HepG2 (cell line): Measurements from ENCODE around the gene TADA1. TPM values are rescaled to one million over a fixed set of nuclear protein-coding genes. Genes with fewer than 3 reads are reported as not detected.

Source experiments
- ATAC-seq: fragments of 200-7000 bp; cut with Tn5 transposase; 3 replicates; pipeline ENCODE4 v1.9.1; 2020; ENCODE audit warnings: mild to moderate bottlenecking, moderate library complexity
- BruUV-seq: library from RNA; stranded (reverse); fragments of 400-500 nt; replicated peaks from 2 replicates; lab custom pipeline; 2021; lab: Mats Ljungman, UMichigan
- CTCF ChIA-PET: fragments of 300-600 bp; formaldehyde crosslinking; extraction: SDS; loops from one replicate; lab custom pipeline; 2021; ENCODE audit warnings: low total read pairs, inconsistent platforms, low intra/inter-chr PET ratio; lab: Yijun Ruan, JAX
- POLR2A ChIA-PET: fragments of 350-600 bp; sonication (Branson Sonifier 250); formaldehyde crosslinking; loops from one replicate; lab custom pipeline; 2020; ENCODE audit warnings: antibody characterized with exemption, inconsistent platforms; lab: Yijun Ruan, JAX
- DNase-seq: peaks from one replicate; pipeline ENCODE4 v3.0.0-alpha.2; 2015; ENCODE audit warnings: low spot score
- FAIRE-seq: peaks from 3 replicates; lab custom pipeline; 2011; peaks lifted over from hg19 to GRCh38; lab: Jason Lieb, UNC
- H2AFZ ChIP-seq: one replicate; pipeline ENCODE4 v1.6.1; 2011; ENCODE audit warnings: low read length, inconsistent platforms
- H3K27ac ChIP-seq: fragments of 300-600 bp; 3 replicates; pipeline ENCODE4 v1.8.0; 2011; ENCODE audit warnings: mixed run types, mild to moderate bottlenecking, mixed read lengths, low read length, inconsistent platforms; ENCODE audit not compliant: insufficient read depth; ENCODE audit errors: extremely low read length
- H3K27me3 ChIP-seq, 2 experiments: fragments of 200-600 bp in 1 of 2; 2 replicates in 1 of 2; 3 replicates in 1 of 2; pipeline versions ENCODE4 v1.6.0 to v1.8.0; 2011; ENCODE audit warnings: low read length in 2 of 2, mild to moderate bottlenecking in 2 of 2, moderate library complexity in 2 of 2, inconsistent platforms in 1 of 2; ENCODE audit not compliant: insufficient read depth in 2 of 2, control insufficient read depth in 1 of 2
- H3K36me3 ChIP-seq, 2 experiments: fragments of 200-600 bp in 1 of 2; replicated peaks in 1 of 2; 2 replicates in 1 of 2; 3 replicates in 1 of 2; pipeline versions ENCODE4 v1.5.1 to v1.8.0; 2011; ENCODE audit warnings: low read length in 2 of 2, inconsistent platforms in 1 of 2; ENCODE audit not compliant: insufficient read depth in 2 of 2, control insufficient read depth in 1 of 2
- H3K4me1 ChIP-seq: 2 replicates; pipeline ENCODE4 v1.5.1; 2012; ENCODE audit warnings: low read length, inconsistent platforms; ENCODE audit not compliant: insufficient read depth
- H3K4me2 ChIP-seq: 2 replicates; pipeline ENCODE4 v1.6.0; 2011; ENCODE audit warnings: low read depth, low read length, inconsistent platforms
- H3K4me3 ChIP-seq, 3 experiments: fragments of 200-600 bp in 1 of 3; sonication (generic), shearing (Covaris generic) in 1 of 3; replicated peaks in 1 of 3; 2 replicates each; pipeline ENCODE4 v1.5.1; 2011 to 2016; ENCODE audit warnings: low read length in 3 of 3, inconsistent platforms in 2 of 3, low read depth in 2 of 3, mild to moderate bottlenecking in 2 of 3, control low read depth in 1 of 3, mixed read lengths in 1 of 3; ENCODE audit not compliant: insufficient read depth in 1 of 3
- H3K79me2 ChIP-seq: one replicate; pipeline ENCODE4 v1.6.1; 2011; ENCODE audit warnings: low read length, inconsistent platforms; ENCODE audit not compliant: insufficient read depth
- H3K9ac ChIP-seq: 2 replicates; pipeline ENCODE4 v1.6.0; 2011; ENCODE audit warnings: mild to moderate bottlenecking, low read depth, low read length, inconsistent platforms; ENCODE audit not compliant: insufficient read depth
- H3K9me3 ChIP-seq: 2 replicates; pipeline ENCODE4 v1.5.1; 2012; ENCODE audit warnings: mild to moderate bottlenecking, low read length
- H4K20me1 ChIP-seq: 2 replicates; pipeline ENCODE4 v1.6.0; 2011; ENCODE audit warnings: inconsistent platforms, mild to moderate bottlenecking, low read length, moderate library complexity; ENCODE audit not compliant: insufficient read depth
- DR1 ChIP-seq: sonication (generic); formaldehyde crosslinking; IDR thresholded peaks from 2 replicates; pipeline ENCODE4 v1.8.0; 2021; ENCODE audit warnings: mild to moderate bottlenecking, missing genetic modification reagents, inconsistent platforms
- FIP1L1 ChIP-seq: fragments of 200-400 bp; formaldehyde crosslinking; IDR thresholded peaks from 2 replicates; pipeline ENCODE4 v1.6.1; 2018; ENCODE audit warnings: low read depth, mild to moderate bottlenecking, low read length, moderate library complexity, borderline replicate concordance; ENCODE audit not compliant: insufficient read depth
- JUNB ChIP-seq: sonication (generic); formaldehyde crosslinking; IDR thresholded peaks from 2 replicates; pipeline ENCODE4 v1.8.0; 2022; ENCODE audit warnings: missing genetic modification reagents, mild to moderate bottlenecking, borderline replicate concordance
- MXI1 ChIP-seq: IDR thresholded peaks from 3 replicates; pipeline ENCODE4 v1.6.1; 2012; ENCODE audit warnings: low read depth, low read length, inconsistent platforms, borderline replicate concordance
- PAWR ChIP-seq: sonication (generic); formaldehyde crosslinking; IDR thresholded peaks from 2 replicates; pipeline ENCODE4 v1.4.0; 2020; ENCODE audit warnings: missing genetic modification reagents, mild to moderate bottlenecking, borderline replicate concordance
- SIX4 ChIP-seq: sonication (generic); formaldehyde crosslinking; IDR thresholded peaks from 2 replicates; pipeline ENCODE4 v1.4.0; 2020; ENCODE audit warnings: missing genetic modification reagents
- U2AF2 ChIP-seq: fragments of 200-400 bp; formaldehyde crosslinking; IDR thresholded peaks from 2 replicates; pipeline ENCODE4 v1.6.1; 2017; ENCODE audit warnings: low read depth, mild to moderate bottlenecking, low read length
- ZNF235 ChIP-seq: sonication (generic); formaldehyde crosslinking; IDR thresholded peaks from 2 replicates; pipeline ENCODE4 v1.8.1; 2023; ENCODE audit warnings: mild to moderate bottlenecking, missing genetic modification reagents, borderline replicate concordance
- WGBS: methylation state at CpG from one replicate; pipeline ENCODE4 v1.1.6; 2017; ENCODE audit warnings: low lambda C conversion rate; 5-methylcytosine and 5-hydroxymethylcytosine counted together
- in situ Hi-C: cut with HindIII; loops from 2 replicates; pipeline ENCODE4 v1.10.0; 2017; ENCODE audit warnings: low pct_unique_long_range_greater_than_20kb; ENCODE audit not compliant: extremely low pct_ligation_motif_present
- intact Hi-C: fragments of 100-400 bp; cut with micrococcal nuclease; formaldehyde crosslinking; loops from one replicate; pipeline ENCODE4 v1.10.0; 2022; ENCODE audit not compliant: unreplicated experiment
- polyA plus RNA-seq, 8 experiments: library from polyadenylated mRNA; depleted of rRNA in 3 of 8; stranded (reverse) in 7 of 8; unstranded in 1 of 8; fragments of >200 nt; fragmentation: Illumina TruSeq in 4 of 8; extraction: Trizol in 4 of 8; gene quantifications; 2 replicates each; pipeline versions ENCODE4 v1.2.1 to v1.2.3, GENCODE V29; 2011 to 2016; ENCODE audit warnings: low read depth in 4 of 8, missing spikeins in 1 of 8, mixed read lengths in 1 of 8; ENCODE audit not compliant: insufficient read depth in 1 of 8
- total RNA-seq, 5 experiments: library from RNA; depleted of rRNA; stranded (reverse); fragments of >200 nt; fragmentation: Illumina TruSeq; extraction: Trizol; gene quantifications; 2 replicates each; pipeline ENCODE4 v1.2.3, GENCODE V29; 2016; ENCODE audit warnings: low read depth in 1 of 5
- TF ChIP-seq, protein P1 (sequence below): sonication (generic); formaldehyde crosslinking; IDR thresholded peaks from 2 replicates; pipeline ENCODE4 v1.5.0; 2020; ENCODE audit warnings: missing genetic modification reagents
- TF ChIP-seq, protein P2 (sequence below): sonication (generic); formaldehyde crosslinking; IDR thresholded peaks from 2 replicates; pipeline ENCODE4 v1.8.1; 2023; ENCODE audit warnings: mild to moderate bottlenecking, missing genetic modification reagents
- TF ChIP-seq, protein P3 (sequence below): sonication (generic); formaldehyde crosslinking; IDR thresholded peaks from 2 replicates; pipeline ENCODE4 v1.5.0; 2020; ENCODE audit warnings: mild to moderate bottlenecking, missing genetic modification reagents
- TF ChIP-seq, protein P4 (sequence below): sonication (generic); formaldehyde crosslinking; IDR thresholded peaks from 2 replicates; pipeline ENCODE4 v1.4.0; 2020; ENCODE audit warnings: mild to moderate bottlenecking, missing genetic modification reagents, borderline replicate concordance
- TF ChIP-seq, protein P5 (sequence below): sonication (generic); formaldehyde crosslinking; IDR thresholded peaks from 2 replicates; pipeline ENCODE4 v1.4.0; 2020; ENCODE audit warnings: mild to moderate bottlenecking, low read depth, missing genetic modification reagents

The TADA1 gene
- total and polyA plus RNA-seq, 2 of the 13 experiments (the other 11 are each of a cell fraction or from before 2014, with no cell fraction given): 28.3 to 29.1 TPM

DNA sequence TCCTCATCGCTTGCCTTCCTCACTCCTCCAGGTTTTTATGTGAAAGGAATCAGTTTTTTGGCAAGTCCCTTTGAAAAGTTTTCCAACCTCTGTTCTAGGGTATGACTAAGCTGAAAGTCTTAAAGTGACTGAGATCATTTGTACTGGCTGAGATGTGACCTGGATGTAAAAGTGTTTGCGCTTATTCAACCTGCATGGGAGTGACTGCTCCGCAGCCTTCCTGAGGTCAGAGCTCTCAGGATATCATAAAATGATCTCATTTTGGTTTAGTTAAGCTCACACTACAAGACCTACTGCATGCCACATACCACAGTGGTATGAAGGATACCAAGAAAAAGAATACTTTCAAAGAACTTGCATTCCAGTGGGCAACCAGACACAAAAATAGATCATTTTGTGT, 29.8 kb upstream of the TADA1 start:
- H3K27ac ChIP-seq: no peak overlapping the region
- no peak overlapping the region for H2AFZ ChIP-seq
- H3K9me3 ChIP-seq: no peaks in the 10 kb centered on the region
- no TSS peak for BruUV-seq
- ChIA-PET CTCF (no interaction called here), POLR2A (no interaction called here)
- peaks cover 0 to 4% of the 10 kb centered on the region in 2 experiments; a peak in 1 of 5 replicates for H3K27me3 ChIP-seq
- H3K4me2 ChIP-seq: no peak overlapping the region
- no peaks in the 10 kb centered on the region for H3K36me3 ChIP-seq
- no peak for DNase-seq
- intact Hi-C loops (no loop called here), in situ Hi-C loops (no loop called here)
- H3K4me1 ChIP-seq: no peaks in the 10 kb centered on the region
- WGBS: 81% methylated on average over 3 of the region's 3 CpGs
- FAIRE-seq: no peak
- no peak for ATAC-seq
- no peak overlapping the region for H3K9ac ChIP-seq
- no peak overlapping the region for H3K4me3 ChIP-seq
- H4K20me1 ChIP-seq: no peaks in the 10 kb centered on the region
- H3K79me2 ChIP-seq: no peaks in the 10 kb centered on the region
- TF ChIP-seq ZNF235 (CRISPR knock-in tag) (no peak), DR1 (no peak), PAWR (no peak), JUNB (CRISPR knock-in tag) (no peak), U2AF2 (no peak), SIX4 (CRISPR knock-in tag) (no peak), FIP1L1 (no peak), MXI1 (no peak)
- TF ChIP-seq, protein P1, sequence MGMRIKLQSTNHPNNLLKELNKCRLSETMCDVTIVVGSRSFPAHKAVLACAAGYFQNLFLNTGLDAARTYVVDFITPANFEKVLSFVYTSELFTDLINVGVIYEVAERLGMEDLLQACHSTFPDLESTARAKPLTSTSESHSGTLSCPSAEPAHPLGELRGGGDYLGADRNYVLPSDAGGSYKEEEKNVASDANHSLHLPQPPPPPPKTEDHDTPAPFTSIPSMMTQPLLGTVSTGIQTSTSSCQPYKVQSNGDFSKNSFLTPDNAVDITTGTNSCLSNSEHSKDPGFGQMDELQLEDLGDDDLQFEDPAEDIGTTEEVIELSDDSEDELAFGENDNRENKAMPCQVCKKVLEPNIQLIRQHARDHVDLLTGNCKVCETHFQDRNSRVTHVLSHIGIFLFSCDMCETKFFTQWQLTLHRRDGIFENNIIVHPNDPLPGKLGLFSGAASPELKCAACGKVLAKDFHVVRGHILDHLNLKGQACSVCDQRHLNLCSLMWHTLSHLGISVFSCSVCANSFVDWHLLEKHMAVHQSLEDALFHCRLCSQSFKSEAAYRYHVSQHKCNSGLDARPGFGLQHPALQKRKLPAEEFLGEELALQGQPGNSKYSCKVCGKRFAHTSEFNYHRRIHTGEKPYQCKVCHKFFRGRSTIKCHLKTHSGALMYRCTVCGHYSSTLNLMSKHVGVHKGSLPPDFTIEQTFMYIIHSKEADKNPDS: no peak
- TF ChIP-seq, protein P2, sequence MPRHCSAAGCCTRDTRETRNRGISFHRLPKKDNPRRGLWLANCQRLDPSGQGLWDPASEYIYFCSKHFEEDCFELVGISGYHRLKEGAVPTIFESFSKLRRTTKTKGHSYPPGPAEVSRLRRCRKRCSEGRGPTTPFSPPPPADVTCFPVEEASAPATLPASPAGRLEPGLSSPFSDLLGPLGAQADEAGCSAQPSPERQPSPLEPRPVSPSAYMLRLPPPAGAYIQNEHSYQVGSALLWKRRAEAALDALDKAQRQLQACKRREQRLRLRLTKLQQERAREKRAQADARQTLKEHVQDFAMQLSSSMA (CRISPR knock-in tag): no peak
- TF ChIP-seq, protein P3, sequence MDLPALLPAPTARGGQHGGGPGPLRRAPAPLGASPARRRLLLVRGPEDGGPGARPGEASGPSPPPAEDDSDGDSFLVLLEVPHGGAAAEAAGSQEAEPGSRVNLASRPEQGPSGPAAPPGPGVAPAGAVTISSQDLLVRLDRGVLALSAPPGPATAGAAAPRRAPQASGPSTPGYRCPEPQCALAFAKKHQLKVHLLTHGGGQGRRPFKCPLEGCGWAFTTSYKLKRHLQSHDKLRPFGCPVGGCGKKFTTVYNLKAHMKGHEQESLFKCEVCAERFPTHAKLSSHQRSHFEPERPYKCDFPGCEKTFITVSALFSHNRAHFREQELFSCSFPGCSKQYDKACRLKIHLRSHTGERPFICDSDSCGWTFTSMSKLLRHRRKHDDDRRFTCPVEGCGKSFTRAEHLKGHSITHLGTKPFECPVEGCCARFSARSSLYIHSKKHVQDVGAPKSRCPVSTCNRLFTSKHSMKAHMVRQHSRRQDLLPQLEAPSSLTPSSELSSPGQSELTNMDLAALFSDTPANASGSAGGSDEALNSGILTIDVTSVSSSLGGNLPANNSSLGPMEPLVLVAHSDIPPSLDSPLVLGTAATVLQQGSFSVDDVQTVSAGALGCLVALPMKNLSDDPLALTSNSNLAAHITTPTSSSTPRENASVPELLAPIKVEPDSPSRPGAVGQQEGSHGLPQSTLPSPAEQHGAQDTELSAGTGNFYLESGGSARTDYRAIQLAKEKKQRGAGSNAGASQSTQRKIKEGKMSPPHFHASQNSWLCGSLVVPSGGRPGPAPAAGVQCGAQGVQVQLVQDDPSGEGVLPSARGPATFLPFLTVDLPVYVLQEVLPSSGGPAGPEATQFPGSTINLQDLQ (CRISPR knock-in tag): no peak
- TF ChIP-seq, protein P4, sequence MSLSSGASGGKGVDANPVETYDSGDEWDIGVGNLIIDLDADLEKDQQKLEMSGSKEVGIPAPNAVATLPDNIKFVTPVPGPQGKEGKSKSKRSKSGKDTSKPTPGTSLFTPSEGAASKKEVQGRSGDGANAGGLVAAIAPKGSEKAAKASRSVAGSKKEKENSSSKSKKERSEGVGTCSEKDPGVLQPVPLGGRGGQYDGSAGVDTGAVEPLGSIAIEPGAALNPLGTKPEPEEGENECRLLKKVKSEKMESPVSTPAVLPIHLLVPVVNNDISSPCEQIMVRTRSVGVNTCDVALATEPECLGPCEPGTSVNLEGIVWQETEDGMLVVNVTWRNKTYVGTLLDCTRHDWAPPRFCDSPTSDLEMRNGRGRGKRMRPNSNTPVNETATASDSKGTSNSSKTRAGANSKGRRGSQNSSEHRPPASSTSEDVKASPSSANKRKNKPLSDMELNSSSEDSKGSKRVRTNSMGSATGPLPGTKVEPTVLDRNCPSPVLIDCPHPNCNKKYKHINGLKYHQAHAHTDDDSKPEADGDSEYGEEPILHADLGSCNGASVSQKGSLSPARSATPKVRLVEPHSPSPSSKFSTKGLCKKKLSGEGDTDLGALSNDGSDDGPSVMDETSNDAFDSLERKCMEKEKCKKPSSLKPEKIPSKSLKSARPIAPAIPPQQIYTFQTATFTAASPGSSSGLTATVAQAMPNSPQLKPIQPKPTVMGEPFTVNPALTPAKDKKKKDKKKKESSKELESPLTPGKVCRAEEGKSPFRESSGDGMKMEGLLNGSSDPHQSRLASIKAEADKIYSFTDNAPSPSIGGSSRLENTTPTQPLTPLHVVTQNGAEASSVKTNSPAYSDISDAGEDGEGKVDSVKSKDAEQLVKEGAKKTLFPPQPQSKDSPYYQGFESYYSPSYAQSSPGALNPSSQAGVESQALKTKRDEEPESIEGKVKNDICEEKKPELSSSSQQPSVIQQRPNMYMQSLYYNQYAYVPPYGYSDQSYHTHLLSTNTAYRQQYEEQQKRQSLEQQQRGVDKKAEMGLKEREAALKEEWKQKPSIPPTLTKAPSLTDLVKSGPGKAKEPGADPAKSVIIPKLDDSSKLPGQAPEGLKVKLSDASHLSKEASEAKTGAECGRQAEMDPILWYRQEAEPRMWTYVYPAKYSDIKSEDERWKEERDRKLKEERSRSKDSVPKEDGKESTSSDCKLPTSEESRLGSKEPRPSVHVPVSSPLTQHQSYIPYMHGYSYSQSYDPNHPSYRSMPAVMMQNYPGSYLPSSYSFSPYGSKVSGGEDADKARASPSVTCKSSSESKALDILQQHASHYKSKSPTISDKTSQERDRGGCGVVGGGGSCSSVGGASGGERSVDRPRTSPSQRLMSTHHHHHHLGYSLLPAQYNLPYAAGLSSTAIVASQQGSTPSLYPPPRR (CRISPR knock-in tag): no peak
- TF ChIP-seq, protein P5, sequence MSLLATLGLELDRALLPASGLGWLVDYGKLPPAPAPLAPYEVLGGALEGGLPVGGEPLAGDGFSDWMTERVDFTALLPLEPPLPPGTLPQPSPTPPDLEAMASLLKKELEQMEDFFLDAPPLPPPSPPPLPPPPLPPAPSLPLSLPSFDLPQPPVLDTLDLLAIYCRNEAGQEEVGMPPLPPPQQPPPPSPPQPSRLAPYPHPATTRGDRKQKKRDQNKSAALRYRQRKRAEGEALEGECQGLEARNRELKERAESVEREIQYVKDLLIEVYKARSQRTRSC (CRISPR knock-in tag): no peak
